Mucosa of descending colon (tissue), 3 donors: ENCODE measurements around the gene ADNP2. TPM values are rescaled to one million over a fixed set of nuclear protein-coding genes. Genes with fewer than 3 reads are reported as not detected.

Experiments used
- ATAC-seq: fragments of 200-7000 bp; cut with Tn5 transposase; one replicate; pipeline ENCODE4 v1.9.1; 2020; ENCODE audit warnings: mild to moderate bottlenecking, moderate library complexity
- DNase-seq, 3 donors: peaks; one replicate each; pipeline ENCODE4 v3.0.0-alpha.2; 2020
- H3K36me3 ChIP-seq: fragments of 200-600 bp; one replicate; pipeline ENCODE4 v1.8.0; 2021; ENCODE audit warnings: low read depth, mild to moderate bottlenecking
- H3K4me1 ChIP-seq: fragments of 200-600 bp; one replicate; pipeline ENCODE4 v1.8.0; 2021; ENCODE audit warnings: low read depth, mild to moderate bottlenecking
- H3K4me3 ChIP-seq: fragments of 200-600 bp; one replicate; pipeline ENCODE4 v1.8.0; 2021; ENCODE audit warnings: mild to moderate bottlenecking
- H3K9me3 ChIP-seq: fragments of 200-600 bp; one replicate; pipeline ENCODE4 v1.8.0; 2021; ENCODE audit warnings: mild to moderate bottlenecking
- intact Hi-C, 2 donors: fragments of 100-400 bp; cut with DNase I in 1 of 2; cut with micrococcal nuclease in 1 of 2; formaldehyde crosslinking; loops; one replicate each; pipeline versions ENCODE4 v1.11.0 to v1.11.1; 2022; cut with DNase I, micrococcal nuclease
- total RNA-seq, 3 donors: library from RNA; stranded (reverse); fragmentation: NEBNext Ultra II Directional in 2 of 3; extraction: Animal tissue kit (Norgen Biotek cat#: 25700) in 2 of 3; gene quantifications; one replicate each; pipeline versions ENCODE4 v1.2.1 to v1.2.4, GENCODE V29; 2021 to 2023
- TF ChIP-seq, protein P1 (sequence below): fragments of 200-600 bp; IDR thresholded peaks from one replicate; pipeline ENCODE4 v1.8.0; 2022; ENCODE audit warnings: antibody characterized with exemption, mild to moderate bottlenecking
- donor health status: DM: no; HTN: no; CAD: no; lungs with moderate emphysema.
- donor health status: DM: no; HTN: no; CAD: no.
- donor health status: DM: no; HTN: yes; CAD: no.

The ADNP2 gene
- total RNA-seq, 3 donors from 2014 or later: 16.7 to 18.3 (median 17.7) TPM

DNA sequence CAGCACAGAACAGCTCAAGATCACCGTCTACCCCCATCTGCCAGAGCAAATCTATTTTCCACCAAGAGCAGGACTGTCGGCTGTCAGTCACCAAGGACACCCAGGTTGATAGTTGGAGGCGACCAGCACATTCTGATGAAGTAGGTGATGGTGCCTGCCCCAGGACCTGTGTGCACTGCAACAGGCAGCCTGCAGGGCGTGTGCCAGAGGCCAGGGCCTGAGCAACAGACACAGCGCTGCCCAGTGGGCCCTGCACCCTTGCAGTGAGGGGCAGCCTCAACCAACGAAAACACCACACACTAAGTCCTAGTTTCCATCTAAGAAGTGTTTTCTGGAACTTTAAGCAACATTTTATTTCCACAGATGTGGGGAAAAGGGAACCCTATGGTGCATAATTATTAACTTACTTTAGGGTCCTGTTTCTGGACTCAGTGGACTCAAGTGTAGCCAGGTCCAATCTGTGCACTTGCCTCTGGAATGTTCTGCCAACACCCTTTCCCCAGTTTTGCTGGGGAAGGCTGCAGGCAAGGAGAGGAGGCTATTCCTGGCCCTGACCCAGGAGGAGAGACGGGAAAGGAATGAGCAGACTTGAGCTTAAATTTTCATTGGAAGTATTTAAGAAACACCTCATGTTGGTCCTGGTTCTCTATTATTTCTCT lies 61.5 kb downstream of the ADNP2 start:
- ATAC-seq (no peak), DNase-seq (no peak)
- TF ChIP-seq, protein P1, sequence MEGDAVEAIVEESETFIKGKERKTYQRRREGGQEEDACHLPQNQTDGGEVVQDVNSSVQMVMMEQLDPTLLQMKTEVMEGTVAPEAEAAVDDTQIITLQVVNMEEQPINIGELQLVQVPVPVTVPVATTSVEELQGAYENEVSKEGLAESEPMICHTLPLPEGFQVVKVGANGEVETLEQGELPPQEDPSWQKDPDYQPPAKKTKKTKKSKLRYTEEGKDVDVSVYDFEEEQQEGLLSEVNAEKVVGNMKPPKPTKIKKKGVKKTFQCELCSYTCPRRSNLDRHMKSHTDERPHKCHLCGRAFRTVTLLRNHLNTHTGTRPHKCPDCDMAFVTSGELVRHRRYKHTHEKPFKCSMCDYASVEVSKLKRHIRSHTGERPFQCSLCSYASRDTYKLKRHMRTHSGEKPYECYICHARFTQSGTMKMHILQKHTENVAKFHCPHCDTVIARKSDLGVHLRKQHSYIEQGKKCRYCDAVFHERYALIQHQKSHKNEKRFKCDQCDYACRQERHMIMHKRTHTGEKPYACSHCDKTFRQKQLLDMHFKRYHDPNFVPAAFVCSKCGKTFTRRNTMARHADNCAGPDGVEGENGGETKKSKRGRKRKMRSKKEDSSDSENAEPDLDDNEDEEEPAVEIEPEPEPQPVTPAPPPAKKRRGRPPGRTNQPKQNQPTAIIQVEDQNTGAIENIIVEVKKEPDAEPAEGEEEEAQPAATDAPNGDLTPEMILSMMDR: no peak
- H3K4me1 ChIP-seq: no peaks in the 10 kb centered on the region
- peaks cover 2% of the 10 kb centered on the region for H3K9me3 ChIP-seq
- H3K36me3 ChIP-seq: no peaks in the 10 kb centered on the region
- H3K4me3 ChIP-seq: no peak overlapping the region
- intact Hi-C loops: no loop called here

DNA sequence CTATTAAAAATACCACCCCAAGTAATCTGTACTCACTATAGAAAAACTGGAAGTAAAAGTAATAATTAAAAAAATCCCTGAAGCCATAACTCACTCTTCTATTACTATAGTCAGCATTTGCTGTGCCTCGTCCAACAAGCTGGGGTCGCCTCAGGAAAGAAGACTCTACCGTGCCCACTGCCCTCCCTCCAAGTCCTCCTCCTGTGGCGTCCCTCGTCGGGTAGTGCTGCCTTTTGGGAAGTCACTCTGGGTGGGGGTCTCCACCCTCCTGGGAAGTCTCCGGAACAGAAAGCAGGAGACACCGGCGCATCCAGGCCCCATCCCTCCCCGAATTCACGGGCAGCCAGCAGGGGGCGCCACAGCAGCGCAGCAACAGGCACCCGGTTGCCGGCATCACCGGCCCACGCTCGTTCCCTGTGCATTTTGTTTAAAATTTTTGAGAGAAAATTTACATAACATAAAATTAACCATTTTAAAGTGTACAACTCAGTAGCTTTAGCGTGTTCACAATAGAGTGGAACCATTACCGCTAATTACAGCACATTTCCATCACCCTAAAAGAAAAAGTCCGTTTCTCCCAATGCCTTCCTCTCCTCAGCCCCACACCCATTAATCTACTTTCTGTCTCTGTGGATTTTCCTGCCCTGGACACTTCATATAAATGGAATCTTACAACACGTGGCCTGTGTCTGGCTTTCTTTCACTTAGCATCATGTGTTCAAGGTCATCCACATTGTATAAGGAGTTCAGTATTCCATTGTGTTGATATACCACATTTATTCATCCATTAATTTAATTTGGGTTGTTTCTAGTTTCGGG lies 62.2 kb downstream of the ADNP2 start:
- Histone ChIP-seq H3K4me1 (no peaks in the 10 kb centered on the region), H3K4me3 (no peak overlapping the region), H3K36me3 (no peaks in the 10 kb centered on the region), H3K9me3 (no peaks in the 10 kb centered on the region)
- DNase-seq (peak in 2 of 3 donors; percentile 64 to 65), ATAC-seq (peak; percentile 46)
- TF ChIP-seq, protein P1: peak; percentile 66
- intact Hi-C loops: no loop called here

DNA sequence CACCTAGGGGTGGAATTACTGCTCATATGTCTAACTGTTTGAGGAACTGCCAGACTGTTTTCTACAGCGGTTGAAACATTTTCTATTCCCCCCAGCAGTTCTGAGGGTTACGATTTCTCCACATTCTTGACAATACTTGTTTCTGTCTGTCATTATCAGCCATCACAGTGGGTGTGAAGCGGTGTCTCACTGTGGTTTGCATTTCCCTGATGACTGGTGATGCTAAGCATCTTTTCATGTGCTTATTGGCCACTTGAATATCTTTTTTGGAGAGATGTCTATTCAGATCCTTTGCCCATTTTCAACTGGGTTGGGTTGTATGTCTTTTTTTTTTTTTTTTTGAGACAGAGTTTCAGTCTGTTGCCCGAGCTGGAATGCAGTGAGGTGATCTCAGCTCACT lies 63.0 kb downstream of the ADNP2 start:
- ATAC-seq (no peak), DNase-seq (no peak)
- Histone ChIP-seq H3K36me3 (no peaks in the 10 kb centered on the region), H3K4me3 (no peak overlapping the region), H3K4me1 (no peaks in the 10 kb centered on the region), H3K9me3 (no peaks in the 10 kb centered on the region)
- intact Hi-C loops: no loop called here
- TF ChIP-seq, protein P1: no peak

DNA sequence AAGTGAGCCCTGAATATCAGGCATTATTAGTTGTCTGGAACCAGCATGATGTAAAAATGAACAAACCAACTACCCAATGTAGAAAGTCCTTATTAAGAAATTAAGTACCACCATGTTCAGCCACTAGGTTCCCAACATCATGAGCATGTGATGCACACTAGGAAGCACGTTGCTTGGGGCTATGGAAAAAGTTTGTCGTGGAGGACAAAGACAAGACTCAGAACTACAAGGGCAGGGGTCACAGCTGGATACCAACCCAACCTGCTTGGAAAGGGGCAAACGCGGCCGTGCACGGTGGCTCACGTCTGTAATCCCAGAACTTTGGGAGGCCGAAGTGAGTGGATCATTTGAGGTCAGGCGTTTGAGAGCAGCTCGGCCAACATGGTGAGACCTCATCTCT lies 64.0 kb downstream of the ADNP2 start:
- Histone ChIP-seq H3K4me3 (no peak overlapping the region), H3K36me3 (no peaks in the 10 kb centered on the region), H3K9me3 (no peaks in the 10 kb centered on the region), H3K4me1 (no peaks in the 10 kb centered on the region)
- ATAC-seq (no peak), DNase-seq (no peak)
- TF ChIP-seq, protein P1: no peak
- intact Hi-C loops: no loop called here

DNA sequence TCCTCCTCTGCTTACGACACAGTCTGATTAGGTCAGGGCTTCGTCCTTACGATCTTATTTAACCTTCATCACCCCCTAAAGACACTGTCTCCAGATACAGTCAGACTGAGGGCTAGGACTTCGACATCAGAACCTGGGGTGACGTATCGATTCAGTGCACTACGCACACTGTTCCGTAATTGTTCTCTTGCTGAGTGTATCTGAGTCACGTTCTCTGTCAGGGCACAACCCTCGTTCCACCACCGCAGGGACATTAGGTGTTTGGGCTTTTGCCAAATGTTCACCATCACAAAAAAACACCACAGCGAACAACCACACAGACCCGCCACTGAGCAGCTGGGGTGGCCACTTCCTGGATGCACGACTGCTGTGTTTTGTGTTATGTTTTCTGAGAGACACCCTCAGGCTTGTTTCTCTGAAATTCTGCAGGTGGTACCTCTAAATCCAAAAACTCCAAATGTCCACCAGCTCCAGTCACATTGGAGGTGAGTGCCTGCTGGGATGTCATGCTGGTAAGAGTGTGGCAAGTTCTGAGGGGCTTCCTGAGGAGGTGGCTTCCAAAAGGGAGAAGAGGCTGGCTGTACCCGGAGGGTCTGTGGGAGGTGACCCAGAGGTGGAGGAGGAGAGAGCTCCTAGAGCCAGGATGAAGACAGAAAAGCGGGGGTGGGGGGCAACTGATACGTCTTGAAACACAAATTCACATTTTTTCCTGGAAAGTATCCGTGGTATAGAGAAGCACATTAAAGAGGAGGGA lies 66.6 kb downstream of the ADNP2 start:
- DNase-seq: peak in 1 of 3 donors; percentile 29
- ATAC-seq: peak; percentile 58
- no peaks in the 10 kb centered on the region for H3K36me3 ChIP-seq
- H3K4me3 ChIP-seq: no peak overlapping the region
- H3K4me1 ChIP-seq: no peaks in the 10 kb centered on the region
- H3K9me3 ChIP-seq: no peaks in the 10 kb centered on the region
- intact Hi-C loops: no loop called here
- TF ChIP-seq, protein P1: no peak
